D721Med (cell line): ENCODE measurements around the gene MC1R.
"Not testable (repeated sequence)": the region's sequence is repeated elsewhere in the genome, so short reads cannot be mapped to it uniquely, and the experiment has no call there.

Experiments
- DNase-seq: peaks from one replicate; pipeline ENCODE4 v3.0.0; 2011; ENCODE audit warnings: low spot score; ENCODE audit not compliant: insufficient read length
- FAIRE-seq: peaks from 2 replicates; lab custom pipeline; 2011; peaks lifted over from hg19 to GRCh38; lab: Jason Lieb, UNC
- CTCF ChIP-seq: IDR thresholded peaks from 2 replicates; pipeline ENCODE4 v1.5.1; 2012; ENCODE audit warnings: mild to moderate bottlenecking, control low read depth; ENCODE audit not compliant: insufficient read depth; ENCODE audit errors: missing control alignments

Gene MC1R

DNA sequence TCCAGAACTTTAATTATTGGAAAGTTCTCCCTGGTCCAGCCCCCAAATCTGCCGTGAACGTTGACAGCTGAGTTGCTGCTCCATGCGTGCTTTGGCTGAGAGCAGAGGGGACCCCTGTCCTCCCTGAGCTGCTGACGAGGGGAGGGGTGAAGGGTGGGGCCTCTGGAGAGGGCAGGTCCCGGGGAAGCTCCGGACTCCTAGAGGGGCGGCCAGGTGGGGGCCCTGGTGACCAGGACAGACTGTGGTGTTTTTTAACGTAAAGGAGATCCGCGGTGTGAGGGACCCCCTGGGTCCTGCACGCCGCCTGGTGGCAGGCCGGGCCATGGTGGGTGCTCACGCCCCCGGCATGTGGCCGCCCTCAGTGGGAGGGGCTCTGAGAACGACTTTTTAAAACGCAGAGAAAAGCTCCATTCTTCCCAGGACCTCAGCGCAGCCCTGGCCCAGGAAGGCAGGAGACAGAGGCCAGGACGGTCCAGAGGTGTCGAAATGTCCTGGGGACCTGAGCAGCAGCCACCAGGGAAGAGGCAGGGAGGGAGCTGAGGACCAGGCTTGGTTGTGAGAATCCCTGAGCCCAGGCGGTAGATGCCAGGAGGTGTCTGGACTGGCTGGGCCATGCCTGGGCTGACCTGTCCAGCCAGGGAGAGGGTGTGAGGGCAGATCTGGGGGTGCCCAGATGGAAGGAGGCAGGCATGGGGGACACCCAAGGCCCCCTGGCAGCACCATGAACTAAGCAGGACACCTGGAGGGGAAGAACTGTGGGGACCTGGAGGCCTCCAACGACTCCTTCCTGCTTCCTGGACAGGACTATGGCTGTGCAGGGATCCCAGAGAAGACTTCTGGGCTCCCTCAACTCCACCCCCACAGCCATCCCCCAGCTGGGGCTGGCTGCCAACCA lies at the start of gene MC1R:
Gene MC1R (plus strand): TSS at position 410 of the 895 bp plus-strand sequence. CDS start 397 bp downstream, at position 807.
- peak; percentile 52 for TF ChIP-seq CTCF
- no peak for FAIRE-seq
- no peak for DNase-seq

DNA sequence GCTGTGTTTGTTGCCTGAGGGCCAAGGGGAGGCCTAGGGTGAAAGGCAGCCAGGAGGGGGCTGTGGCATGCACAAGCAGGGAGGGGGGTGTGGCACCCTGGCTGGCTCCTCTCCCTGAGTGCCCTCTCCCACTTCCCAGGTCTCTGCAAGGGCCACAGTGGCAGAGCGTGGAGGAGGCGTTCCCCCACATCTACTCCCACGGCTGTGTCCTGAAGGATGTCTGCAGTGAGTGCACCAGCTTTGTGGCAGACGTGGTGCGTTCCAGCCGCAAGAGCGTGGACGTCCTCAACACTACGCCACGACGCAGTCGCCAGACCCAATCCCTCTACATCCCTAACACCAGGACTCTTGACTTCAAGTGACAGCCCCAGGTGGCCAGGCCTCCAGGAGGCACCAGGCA lies 48.8 kb upstream of the MC1R start:
- no peak for TF ChIP-seq CTCF
- DNase-seq: no peak
- FAIRE-seq: no peak

- DNase-seq: no peak
- FAIRE-seq: no peak
- no peak for TF ChIP-seq CTCF
Measured at GRCh38 chr16:89870440-89870839, 48.2 kb upstream of the MC1R start.

GRCh38 chr16:89871895-89872294 lies 46.8 kb upstream of the MC1R start:
- no peak for TF ChIP-seq CTCF
- no peak for FAIRE-seq
- DNase-seq: no peak

DNA sequence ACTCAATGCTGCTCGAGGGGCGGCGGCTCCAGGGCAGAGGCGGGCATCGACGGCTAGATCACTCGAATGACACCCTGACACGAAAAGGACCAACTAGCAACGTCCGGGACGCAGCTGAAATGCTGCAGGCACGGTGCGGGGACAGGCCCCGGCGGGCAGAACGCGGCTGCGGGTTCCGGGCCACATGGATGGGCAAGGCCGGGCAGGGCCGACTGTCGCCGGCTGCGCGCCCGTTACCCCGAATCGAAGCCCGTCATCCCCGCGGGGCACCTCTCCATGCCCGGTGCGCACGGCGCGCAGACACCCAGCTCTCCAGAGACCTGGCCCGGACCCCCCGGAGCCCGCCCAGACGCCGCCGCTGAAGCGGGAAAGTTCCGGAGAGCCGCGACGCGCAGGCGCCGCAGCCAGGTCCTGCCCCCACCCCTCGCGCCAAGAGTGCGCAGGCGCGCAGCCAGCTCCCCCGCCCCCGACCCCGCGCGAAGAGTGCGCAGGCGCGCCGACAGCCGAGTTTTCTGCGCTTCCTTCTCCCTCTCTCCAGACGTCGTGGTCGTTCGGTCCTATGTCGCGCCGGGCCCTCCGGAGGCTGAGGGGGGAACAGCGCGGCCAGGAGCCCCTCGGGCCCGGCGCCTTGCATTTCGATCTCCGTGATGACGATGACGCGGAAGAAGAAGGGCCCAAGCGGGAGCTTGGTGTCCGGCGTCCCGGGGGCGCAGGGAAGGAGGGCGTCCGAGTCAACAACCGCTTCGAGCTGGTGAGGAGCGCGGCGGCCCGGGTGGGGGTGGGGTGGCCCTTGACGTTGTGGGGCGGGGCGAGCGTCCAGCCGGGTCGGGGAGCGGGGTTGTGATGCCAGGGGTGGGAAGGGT lies 45.3 kb upstream of the MC1R start, which contains the start of gene TCF25:
Gene TCF25 (plus strand): TSS at position 484 of the 863 bp plus-strand sequence. CDS start 76 bp downstream, at position 560.
- DNase-seq (peak; percentile 40), FAIRE-seq (no peak)
- TF ChIP-seq CTCF: no peak

DNA sequence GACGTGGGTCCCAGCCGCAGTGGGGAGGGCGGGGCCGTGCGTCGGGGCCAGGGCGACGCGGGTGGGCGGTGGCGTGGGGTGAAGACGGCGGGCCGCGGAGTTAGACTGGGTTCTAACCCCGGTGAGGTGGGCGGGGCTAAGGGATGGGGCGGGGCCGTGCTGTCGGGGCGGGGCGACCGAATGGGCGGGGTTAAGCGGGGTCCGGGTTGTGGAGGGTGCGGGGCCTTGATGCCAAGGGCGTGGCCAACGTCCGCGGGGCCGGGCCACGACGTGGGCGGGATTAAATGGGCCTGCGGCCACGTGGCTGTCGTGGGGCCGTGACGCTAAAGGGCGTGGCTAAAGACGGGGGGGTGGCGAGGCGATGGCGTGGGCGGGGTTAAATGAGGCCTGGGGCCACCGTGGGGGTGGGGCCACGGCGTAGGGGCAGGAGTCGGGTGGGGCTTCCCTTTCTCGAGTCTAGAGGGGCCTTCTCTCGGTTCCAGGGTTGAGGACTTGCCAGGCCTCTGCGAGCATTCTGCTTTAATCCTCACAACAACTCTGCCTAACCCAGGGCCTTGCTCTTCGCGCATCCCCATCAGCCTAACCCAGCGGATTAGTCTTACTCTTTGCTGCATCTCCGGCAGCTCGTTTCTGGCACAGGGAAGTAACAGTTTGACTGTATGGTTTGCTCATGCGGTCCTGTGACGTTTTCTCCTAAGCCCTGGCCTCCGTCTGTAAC lies 44.5 kb upstream of the MC1R start:
- DNase-seq: peak; percentile 31
- FAIRE-seq: no peak
- no peak for TF ChIP-seq CTCF

DNA sequence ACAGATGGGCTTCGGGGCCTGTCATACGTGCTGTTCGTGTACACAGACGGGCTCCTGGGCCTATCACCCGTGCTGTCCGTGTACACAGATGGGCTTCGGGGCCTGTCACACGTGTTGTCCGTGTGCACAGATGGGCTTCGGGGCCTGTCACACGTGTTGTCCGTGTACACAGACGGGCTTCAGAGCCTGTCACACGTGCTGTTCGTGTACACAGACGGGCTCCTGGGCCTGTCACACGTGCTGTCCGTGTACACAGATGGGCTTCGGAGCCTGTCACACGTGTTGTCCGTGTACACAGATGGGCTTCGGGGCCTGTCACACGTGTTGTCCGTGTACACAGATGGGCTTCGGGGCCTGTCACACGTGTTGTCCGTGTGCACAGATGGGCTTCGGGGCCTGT lies 39.5 kb upstream of the MC1R start:
- not testable (repeated sequence) for DNase-seq, FAIRE-seq
